ENCODE data around the gene MMP21.
A peak's percentile ranks its signal among the peaks of the same experiment; 100 is the strongest.

Gene MMP21

GRCh38 chr10:125761961-125762360 lies 13.7 kb downstream of the MMP21 start:
- DNase-seq = no peak

- peak; percentile 6 for DNase-seq
These were observed 17.9 kb downstream of the MMP21 start for GRCh38 chr10:125757742-125758141.

GRCh38 chr10:125756853-125757487 lies 18.7 kb downstream of the MMP21 start:
- DNase-seq = peak; percentile 42

- peak; percentile 36 for DNase-seq
These were observed 19.4 kb downstream of the MMP21 start for GRCh38 chr10:125756196-125756595.

- DNase-seq = no peak
These were observed 28.2 kb downstream of the MMP21 start for GRCh38 chr10:125747417-125747816.

GRCh38 chr10:125744909-125745308 lies 30.7 kb downstream of the MMP21 start:
- no peak for DNase-seq

GRCh38 chr10:125742465-125742864 lies 33.2 kb downstream of the MMP21 start:
- DNase-seq = no peak

- no peak for DNase-seq
These were observed 35.5 kb downstream of the MMP21 start for GRCh38 chr10:125739994-125740679.

- peak; percentile 33 for DNase-seq
These were observed 37.4 kb downstream of the MMP21 start for GRCh38 chr10:125738206-125738605.

- DNase-seq = no peak
These were observed 40.8 kb downstream of the MMP21 start for GRCh38 chr10:125734823-125735222.

- no peak for DNase-seq
These were observed 41.5 kb downstream of the MMP21 start for GRCh38 chr10:125734148-125734547.

GRCh38 chr10:125727436-125727835 lies 48.2 kb downstream of the MMP21 start:
- DNase-seq = no peak

GRCh38 chr10:125726914-125727313 lies 48.7 kb downstream of the MMP21 start:
- no peak for DNase-seq

- DNase-seq = no peak
These were observed 52.8 kb downstream of the MMP21 start for GRCh38 chr10:125722811-125723210.

GRCh38 chr10:125721035-125721434 lies 54.6 kb downstream of the MMP21 start:
- DNase-seq = no peak

- no peak for DNase-seq
These were observed 55.6 kb downstream of the MMP21 start for GRCh38 chr10:125720002-125720382.

- DNase-seq = peak; percentile 96
These were observed 56.2 kb downstream of the MMP21 start, which contains the start of gene EDRF1 for GRCh38 chr10:125719173-125720001. Gene EDRF1 (plus strand): TSS chr10:125719709. CDS start chr10:125719808, 99 bp downstream.
